ENCODE measurements around the gene NVL.
"Not testable (repeated sequence)": the region's sequence is repeated elsewhere in the genome, so short reads cannot be mapped to it uniquely, and the experiment has no call there.

The NVL gene

DNA sequence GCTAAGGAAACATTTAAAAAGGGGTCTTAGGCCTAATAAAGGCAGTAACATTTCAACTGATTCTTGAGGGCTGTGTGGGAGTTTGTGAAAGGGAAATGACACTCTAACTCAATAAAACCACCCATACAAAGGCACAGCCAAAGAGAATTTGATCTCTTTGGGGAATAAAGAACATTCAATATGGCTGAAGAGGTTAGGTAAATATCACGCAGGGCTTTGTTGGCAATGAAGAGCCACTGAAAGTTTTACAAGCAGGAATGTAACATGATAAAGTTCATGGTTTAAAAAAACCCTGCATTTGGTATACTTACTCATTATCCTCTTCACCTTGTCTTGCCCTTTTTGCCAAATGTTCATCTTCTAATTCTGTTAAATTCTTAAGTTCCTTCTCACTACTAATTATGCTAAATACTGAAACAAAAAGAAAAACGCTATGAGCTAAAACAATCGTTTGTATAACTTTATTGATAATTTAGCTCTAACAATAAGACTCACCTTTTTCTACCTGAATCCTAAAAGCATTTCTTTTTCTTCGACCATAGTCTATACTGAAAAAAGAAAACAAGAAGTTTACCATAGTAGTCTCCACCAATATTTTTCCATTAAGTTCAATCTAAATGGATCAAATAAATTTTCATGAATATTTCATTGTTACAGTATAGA lies 12.5 kb downstream of the NVL start:
- Histone ChIP-seq H3K27me3 (no peaks in the 10 kb centered on the region), H3K36me3 (peaks cover 5% of the 10 kb centered on the region), H3K4me1 (ENCODE audit: control insufficient read depth in 1 of 2, insufficient read depth in 1 of 2, low read depth in 1 of 2, low read length in 1 of 2) (peaks cover 0 to 5% of the 10 kb centered on the region in 2 experiments), H3K9me3 (no peaks in the 10 kb centered on the region), H3K4me3 (ENCODE audit: low read depth in 1 of 2, low read length in 1 of 2) (no peak overlapping the region), H3K27ac (no peak overlapping the region)
- TF ChIP-seq, protein P1, sequence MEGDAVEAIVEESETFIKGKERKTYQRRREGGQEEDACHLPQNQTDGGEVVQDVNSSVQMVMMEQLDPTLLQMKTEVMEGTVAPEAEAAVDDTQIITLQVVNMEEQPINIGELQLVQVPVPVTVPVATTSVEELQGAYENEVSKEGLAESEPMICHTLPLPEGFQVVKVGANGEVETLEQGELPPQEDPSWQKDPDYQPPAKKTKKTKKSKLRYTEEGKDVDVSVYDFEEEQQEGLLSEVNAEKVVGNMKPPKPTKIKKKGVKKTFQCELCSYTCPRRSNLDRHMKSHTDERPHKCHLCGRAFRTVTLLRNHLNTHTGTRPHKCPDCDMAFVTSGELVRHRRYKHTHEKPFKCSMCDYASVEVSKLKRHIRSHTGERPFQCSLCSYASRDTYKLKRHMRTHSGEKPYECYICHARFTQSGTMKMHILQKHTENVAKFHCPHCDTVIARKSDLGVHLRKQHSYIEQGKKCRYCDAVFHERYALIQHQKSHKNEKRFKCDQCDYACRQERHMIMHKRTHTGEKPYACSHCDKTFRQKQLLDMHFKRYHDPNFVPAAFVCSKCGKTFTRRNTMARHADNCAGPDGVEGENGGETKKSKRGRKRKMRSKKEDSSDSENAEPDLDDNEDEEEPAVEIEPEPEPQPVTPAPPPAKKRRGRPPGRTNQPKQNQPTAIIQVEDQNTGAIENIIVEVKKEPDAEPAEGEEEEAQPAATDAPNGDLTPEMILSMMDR (IDR thresholded peaks at IDR 0.05), result no peak

GRCh38 chr1:224312025-224312424 lies 17.9 kb downstream of the NVL start:
- Histone ChIP-seq H3K27ac (no peak overlapping the region), H3K36me3 (peaks cover 32% of the 10 kb centered on the region), H3K27me3 (no peaks in the 10 kb centered on the region), H3K4me1 (ENCODE audit: control insufficient read depth in 1 of 2, insufficient read depth in 1 of 2, low read depth in 1 of 2, low read length in 1 of 2) (peaks cover 0 to 5% of the 10 kb centered on the region in 2 experiments), H3K9me3 (no peaks in the 10 kb centered on the region), H3K4me3 (ENCODE audit: low read depth in 1 of 2, low read length in 1 of 2) (no peak overlapping the region)
- TF ChIP-seq, protein P1 (IDR thresholded peaks at IDR 0.05), result no peak

DNA sequence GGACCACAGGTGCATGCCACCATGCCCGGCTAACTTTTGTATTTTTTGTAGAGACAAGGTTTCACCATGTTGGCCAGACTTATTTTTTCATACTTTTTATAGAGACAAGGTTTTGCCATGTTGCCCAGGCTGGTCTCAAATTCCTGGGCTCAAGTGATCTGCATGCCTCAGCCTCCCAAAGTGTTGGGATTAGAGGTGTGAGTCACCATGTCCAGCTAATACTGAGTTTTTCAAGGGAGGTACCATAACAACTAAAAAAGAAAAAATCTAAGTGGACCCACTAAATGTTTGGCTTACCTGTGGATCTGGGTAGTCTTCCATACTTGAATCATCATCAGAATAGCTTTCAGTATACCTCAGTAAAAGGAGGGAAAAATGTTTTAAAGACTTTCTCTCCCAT lies 18.5 kb downstream of the NVL start:
- H3K36me3 ChIP-seq, result peaks cover 37% of the 10 kb centered on the region
- H3K27me3 ChIP-seq; H3K4me3 ChIP-seq (ENCODE audit: low read depth in 1 of 2, low read length in 1 of 2); H3K4me1 ChIP-seq (ENCODE audit: control insufficient read depth in 1 of 2, insufficient read depth in 1 of 2, low read depth in 1 of 2, low read length in 1 of 2); H3K9me3 ChIP-seq; H3K27ac ChIP-seq: not testable (repeated sequence)

DNA sequence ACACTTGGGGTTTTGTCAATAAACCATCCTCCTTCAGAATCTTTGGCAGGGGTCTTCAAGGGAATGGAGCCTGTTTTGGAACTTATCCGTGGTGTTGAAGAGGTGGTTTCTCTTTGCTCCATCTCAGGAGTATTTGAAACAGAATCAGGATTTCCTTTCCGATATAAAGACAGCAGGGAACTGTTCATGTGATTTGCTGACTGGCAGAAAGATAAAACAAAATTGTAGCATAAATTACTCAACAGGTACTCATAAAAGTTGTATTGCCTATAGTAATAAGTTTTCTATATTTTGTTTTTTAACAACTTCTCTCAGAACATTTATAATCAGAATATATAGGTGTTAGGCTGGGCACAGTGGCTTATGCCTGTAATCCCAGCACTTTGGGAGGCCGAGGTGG lies 21.9 kb downstream of the NVL start:
- no peaks in the 10 kb centered on the region for H3K9me3 ChIP-seq
- TF ChIP-seq, protein P1 (IDR thresholded peaks at IDR 0.05), result no peak
- no peak overlapping the region for H3K27ac ChIP-seq
- no peaks in the 10 kb centered on the region for H3K4me1 ChIP-seq (ENCODE audit: control insufficient read depth in 1 of 2, insufficient read depth in 1 of 2, low read depth in 1 of 2, low read length in 1 of 2)
- H3K27me3 ChIP-seq, result no peaks in the 10 kb centered on the region
- H3K36me3 ChIP-seq, result peaks cover 70% of the 10 kb centered on the region
- no peak overlapping the region for H3K4me3 ChIP-seq (ENCODE audit: low read depth in 1 of 2, low read length in 1 of 2)

- Histone ChIP-seq H3K4me3 (ENCODE audit: low read depth in 1 of 2, low read length in 1 of 2) (no peak overlapping the region), H3K27me3 (no peaks in the 10 kb centered on the region), H3K27ac (no peak overlapping the region), H3K4me1 (ENCODE audit: control insufficient read depth in 1 of 2, insufficient read depth in 1 of 2, low read depth in 1 of 2, low read length in 1 of 2) (no peaks in the 10 kb centered on the region), H3K36me3 (peaks cover 86% of the 10 kb centered on the region), H3K9me3 (no peaks in the 10 kb centered on the region)
- TF ChIP-seq, protein P1 (IDR thresholded peaks at IDR 0.05), result no peak
Observed at GRCh38 chr1:224304767-224305166, 25.2 kb downstream of the NVL start.

DNA sequence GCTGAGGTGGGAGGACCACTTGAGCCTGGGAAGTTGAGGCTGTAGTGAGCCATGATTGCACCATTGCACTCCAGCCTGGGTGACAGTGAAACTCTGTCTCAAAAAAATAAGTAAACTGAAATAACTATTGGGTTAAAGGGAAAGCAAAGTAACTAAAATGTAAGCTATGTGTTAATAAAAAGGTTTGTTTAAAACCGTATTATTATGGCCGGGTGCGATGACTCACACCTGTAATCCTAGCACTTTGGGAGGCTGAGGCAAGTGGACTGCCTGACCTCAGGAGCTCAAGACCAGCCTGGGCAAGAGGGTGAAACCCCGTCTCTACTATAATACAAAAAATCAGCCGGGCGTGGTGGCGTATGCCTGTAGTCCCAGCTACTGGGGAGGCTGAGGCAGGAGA lies 27.0 kb downstream of the NVL start:
- no peaks in the 10 kb centered on the region for H3K4me1 ChIP-seq (ENCODE audit: control insufficient read depth in 1 of 2, insufficient read depth in 1 of 2, low read depth in 1 of 2, low read length in 1 of 2)
- no peak overlapping the region for H3K4me3 ChIP-seq (ENCODE audit: low read depth in 1 of 2, low read length in 1 of 2)
- H3K9me3 ChIP-seq, result no peaks in the 10 kb centered on the region
- peaks cover 94% of the 10 kb centered on the region for H3K36me3 ChIP-seq
- H3K27ac ChIP-seq, result no peak overlapping the region
- H3K27me3 ChIP-seq, result no peaks in the 10 kb centered on the region
- TF ChIP-seq, protein P1 (IDR thresholded peaks at IDR 0.05), result no peak

All from neutrophil (primary cell).